Activated CD4-positive, alpha-beta memory T cell treated with anti-CD3 and anti-CD28 coated beads for 36 hours (primary cell): Measurements from ENCODE around the gene PDE4B. TPM values are rescaled to one million over a fixed set of nuclear protein-coding genes. Genes with fewer than 3 reads are reported as not detected.
"Not testable (repeated sequence)": the region's sequence is repeated elsewhere in the genome, so short reads cannot be mapped to it uniquely, and the experiment has no call there.

Experiments
- CTCF ChIA-PET: fragments of 350-600 bp; sonication (Branson Sonifier 250); formaldehyde crosslinking; loops from one replicate; lab custom pipeline; 2021; ENCODE audit warnings: antibody characterized with exemption, inconsistent platforms; lab: Charles Lee
- POLR2A ChIA-PET: fragments of 350-600 bp; sonication (Branson Sonifier 250); formaldehyde crosslinking; loops from one replicate; lab custom pipeline; 2021; ENCODE audit warnings: antibody characterized with exemption; lab: Charles Lee
- DNase-seq: peaks from one replicate; pipeline ENCODE4 v3.0.0-alpha.2; 2020
- H3K27ac Mint-ChIP-seq: one replicate; pipeline ENCODE4 v1.8.0; 2021; ENCODE audit warnings: mixed read lengths
- H3K27me3 Mint-ChIP-seq: one replicate; pipeline ENCODE4 v1.8.0; 2021; ENCODE audit warnings: mixed read lengths
- H3K36me3 Mint-ChIP-seq: one replicate; pipeline ENCODE4 v1.8.0; 2021; ENCODE audit warnings: mixed read lengths
- H3K4me1 Mint-ChIP-seq: one replicate; pipeline ENCODE4 v1.8.0; 2021; ENCODE audit warnings: low read depth, mixed read lengths
- H3K4me3 Mint-ChIP-seq: one replicate; pipeline ENCODE4 v1.8.0; 2021; ENCODE audit warnings: mild to moderate bottlenecking, mixed read lengths
- H3K9me3 Mint-ChIP-seq: one replicate; pipeline ENCODE4 v1.8.0; 2021; ENCODE audit warnings: mixed read lengths
- intact Hi-C: fragments of 100-400 bp; cut with micrococcal nuclease; formaldehyde crosslinking; loops from one replicate; pipeline ENCODE4 v1.15.1; 2023
- total RNA-seq, 2 experiments: library from RNA; stranded (reverse); gene quantifications; one replicate each; pipeline ENCODE4 v1.2.3, GENCODE V29; 2021

PDE4B gene
- total RNA-seq, 2 experiments from 2014 or later: 34.7 to 38.3 TPM

- Mint-ChIP-seq H3K36me3 (no peaks in the 10 kb centered on the region), H3K27me3 (peaks cover 10% of the 10 kb centered on the region), H3K9me3 (no peaks in the 10 kb centered on the region), H3K4me3 (no peak overlapping the region), H3K4me1 (no peaks in the 10 kb centered on the region), H3K27ac (no peak overlapping the region)
- no peak for DNase-seq
- CTCF ChIA-PET: no interaction called here
- POLR2A ChIA-PET: no interaction called here
- intact Hi-C loops: no loop called here
Measured at GRCh38 chr1:66074147-66074546, 281.5 kb downstream of the PDE4B start.

GRCh38 chr1:66078412-66078811 lies 285.7 kb downstream of the PDE4B start:
- no peak overlapping the region for H3K4me3 Mint-ChIP-seq
- H3K27me3 Mint-ChIP-seq: peaks cover 17% of the 10 kb centered on the region
- no peaks in the 10 kb centered on the region for H3K4me1 Mint-ChIP-seq
- H3K9me3 Mint-ChIP-seq: no peaks in the 10 kb centered on the region
- H3K36me3 Mint-ChIP-seq: no peaks in the 10 kb centered on the region
- H3K27ac Mint-ChIP-seq: no peak overlapping the region
- intact Hi-C loops: no loop called here
- DNase-seq: no peak
- ChIA-PET POLR2A (no interaction called here), CTCF (no interaction called here)

GRCh38 chr1:66083003-66083402 lies 290.3 kb downstream of the PDE4B start:
- Mint-ChIP-seq H3K27ac (no peak overlapping the region), H3K4me3 (no peak overlapping the region), H3K4me1 (no peaks in the 10 kb centered on the region), H3K9me3 (no peaks in the 10 kb centered on the region), H3K27me3 (peaks cover 14% of the 10 kb centered on the region), H3K36me3 (no peaks in the 10 kb centered on the region)
- CTCF ChIA-PET: no interaction called here
- POLR2A ChIA-PET: no interaction called here
- intact Hi-C loops: no loop called here
- no peak for DNase-seq

DNA sequence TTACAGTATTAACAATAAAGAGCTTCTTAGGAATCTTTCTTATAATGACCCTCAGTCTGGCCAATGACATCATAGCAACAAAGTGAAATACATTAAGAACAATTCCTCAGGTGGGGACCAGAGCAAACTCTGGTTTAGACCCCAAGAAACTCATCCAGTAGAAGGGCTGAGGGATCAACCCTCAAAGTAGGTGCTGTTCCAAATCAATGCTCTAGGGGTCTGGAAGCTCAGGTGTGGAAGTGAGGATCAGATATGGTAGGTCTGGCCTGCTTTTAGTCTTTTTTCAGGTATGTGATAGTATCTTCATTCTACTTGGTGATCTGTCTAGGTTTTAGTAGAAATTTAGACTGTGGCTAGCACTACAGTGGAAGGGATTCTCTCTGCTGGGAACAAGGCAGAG lies 291.7 kb downstream of the PDE4B start:
- DNase-seq: no peak
- H3K27ac Mint-ChIP-seq: no peak overlapping the region
- H3K4me1 Mint-ChIP-seq: no peaks in the 10 kb centered on the region
- ChIA-PET POLR2A (no interaction called here), CTCF (no interaction called here)
- H3K9me3 Mint-ChIP-seq: no peaks in the 10 kb centered on the region
- intact Hi-C loops: no loop called here
- H3K4me3 Mint-ChIP-seq: no peak overlapping the region
- H3K27me3 Mint-ChIP-seq: peaks cover 10% of the 10 kb centered on the region
- no peaks in the 10 kb centered on the region for H3K36me3 Mint-ChIP-seq

- CTCF ChIA-PET: no interaction called here
- no peak overlapping the region for H3K4me3 Mint-ChIP-seq
- intact Hi-C loops: no loop called here
Measured at GRCh38 chr1:66085600-66085999, 292.9 kb downstream of the PDE4B start.

DNA sequence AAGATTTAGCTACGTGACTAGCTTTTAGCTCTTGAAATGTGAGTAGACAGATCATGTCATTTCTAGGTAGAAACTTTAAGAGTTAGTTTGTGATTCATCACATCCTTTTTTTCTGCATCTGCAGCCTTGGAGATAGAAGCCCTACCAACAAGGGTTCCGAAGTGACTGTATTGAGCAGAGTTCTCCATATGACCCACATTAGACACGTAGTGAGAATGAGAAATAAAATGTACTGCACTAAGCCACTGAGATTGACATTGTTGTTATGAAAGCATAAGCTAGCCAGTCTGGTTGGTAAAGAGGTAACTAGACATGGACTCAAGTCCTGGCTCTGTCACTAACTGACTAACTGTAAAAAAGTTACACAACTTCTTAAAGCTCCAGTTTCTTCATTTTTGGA lies 296.1 kb downstream of the PDE4B start:
- intact Hi-C loops: no loop called here
- ChIA-PET POLR2A (no interaction called here), CTCF (interaction anchor here (1.3 kb wide), 1 partner anchor 358 kb away, joined by 3 read pairs; no protein-coding TSS in a partner anchor)
- H3K4me1 Mint-ChIP-seq: peaks cover 2% of the 10 kb centered on the region
- H3K27ac Mint-ChIP-seq: no peak overlapping the region
- DNase-seq: no peak
- no peak overlapping the region for H3K4me3 Mint-ChIP-seq
- no peaks in the 10 kb centered on the region for H3K36me3 Mint-ChIP-seq
- peaks cover 3% of the 10 kb centered on the region for H3K27me3 Mint-ChIP-seq
- H3K9me3 Mint-ChIP-seq: no peaks in the 10 kb centered on the region

More at GRCh38 chr1:66085600-66085999, 292.9 kb downstream of the PDE4B start:
- H3K27me3 Mint-ChIP-seq: peaks cover 10% of the 10 kb centered on the region
- H3K36me3 Mint-ChIP-seq: no peaks in the 10 kb centered on the region
- H3K27ac Mint-ChIP-seq: no peak overlapping the region
- H3K9me3 Mint-ChIP-seq: no peaks in the 10 kb centered on the region
- no peaks in the 10 kb centered on the region for H3K4me1 Mint-ChIP-seq
- no peak for DNase-seq
- POLR2A ChIA-PET: no interaction called here

GRCh38 chr1:66090859-66091457 lies 298.3 kb downstream of the PDE4B start:
- H3K4me3 Mint-ChIP-seq: no peak overlapping the region
- CTCF ChIA-PET: no interaction called here
- POLR2A ChIA-PET: no interaction called here
- intact Hi-C loops: no loop called here
- DNase-seq: no peak
- H3K27ac Mint-ChIP-seq: no peak overlapping the region
- H3K4me1 Mint-ChIP-seq: peaks cover 2% of the 10 kb centered on the region
- no peaks in the 10 kb centered on the region for H3K36me3 Mint-ChIP-seq
- no peaks in the 10 kb centered on the region for H3K27me3 Mint-ChIP-seq
- no peaks in the 10 kb centered on the region for H3K9me3 Mint-ChIP-seq

DNA sequence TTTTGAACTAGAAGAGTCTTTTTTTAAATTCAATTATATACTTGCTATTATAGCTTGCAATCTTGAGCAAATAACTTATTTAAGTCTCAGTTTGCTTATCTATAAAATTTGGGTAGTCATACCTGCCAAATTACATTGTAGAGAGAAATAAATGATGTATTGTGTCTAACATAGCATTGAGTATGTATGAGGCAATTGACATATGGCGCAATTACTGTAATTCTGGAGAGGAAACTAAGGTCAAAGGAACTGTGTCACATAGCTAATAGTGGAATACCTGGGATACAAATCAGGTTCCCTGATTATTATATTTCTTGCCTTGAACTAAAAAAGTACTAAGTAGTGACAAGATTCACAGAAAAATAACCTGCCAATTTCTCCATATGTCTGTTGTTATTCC lies 302.5 kb downstream of the PDE4B start:
- Mint-ChIP-seq H3K9me3 (no peaks in the 10 kb centered on the region), H3K4me1 (peaks cover 2% of the 10 kb centered on the region), H3K36me3 (no peaks in the 10 kb centered on the region), H3K27me3 (no peaks in the 10 kb centered on the region), H3K4me3 (no peak overlapping the region), H3K27ac (no peak overlapping the region)
- ChIA-PET POLR2A (no interaction called here), CTCF (no interaction called here)
- DNase-seq: no peak
- intact Hi-C loops: no loop called here

GRCh38 chr1:66100959-66101358 lies 308.3 kb downstream of the PDE4B start:
- H3K27ac Mint-ChIP-seq, DNase-seq, CTCF ChIA-PET, H3K36me3 Mint-ChIP-seq, H3K4me3 Mint-ChIP-seq, intact Hi-C loops, H3K4me1 Mint-ChIP-seq, H3K9me3 Mint-ChIP-seq, H3K27me3 Mint-ChIP-seq, POLR2A ChIA-PET: not testable (repeated sequence)

DNA sequence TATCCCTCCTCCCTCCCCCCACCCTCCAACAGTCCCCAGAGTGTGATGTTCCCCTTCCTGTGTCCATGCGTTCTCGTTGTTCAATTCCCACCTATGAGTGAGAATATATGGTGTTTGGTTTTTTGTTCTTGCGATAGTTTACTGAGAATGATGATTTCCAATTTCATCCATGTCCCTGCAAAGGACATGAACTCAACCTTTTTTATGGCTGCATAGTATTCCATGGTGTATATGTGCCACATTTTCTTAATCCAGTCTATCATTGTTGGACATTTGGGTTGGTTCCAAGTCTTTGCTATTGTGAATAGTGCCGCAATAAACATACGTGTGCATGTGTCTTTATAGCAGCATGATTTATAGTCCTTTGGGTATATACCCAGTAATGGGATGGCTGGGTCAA lies 311.4 kb downstream of the PDE4B start:
- CTCF ChIA-PET, DNase-seq, H3K4me1 Mint-ChIP-seq, H3K4me3 Mint-ChIP-seq, H3K27ac Mint-ChIP-seq, H3K9me3 Mint-ChIP-seq, intact Hi-C loops, H3K27me3 Mint-ChIP-seq, H3K36me3 Mint-ChIP-seq, POLR2A ChIA-PET: not testable (repeated sequence)

- Mint-ChIP-seq H3K27ac (no peak overlapping the region), H3K4me3 (no peak overlapping the region), H3K27me3 (peaks cover 8% of the 10 kb centered on the region), H3K9me3 (peaks cover 2% of the 10 kb centered on the region), H3K36me3 (no peaks in the 10 kb centered on the region), H3K4me1 (no peaks in the 10 kb centered on the region)
- intact Hi-C loops: no loop called here
- ChIA-PET CTCF (no interaction called here), POLR2A (no interaction called here)
- no peak for DNase-seq
Measured at GRCh38 chr1:66108624-66109023, 315.9 kb downstream of the PDE4B start.

GRCh38 chr1:66112744-66113400 lies 320.2 kb downstream of the PDE4B start:
- Mint-ChIP-seq H3K27me3 (peaks cover 12% of the 10 kb centered on the region), H3K9me3 (no peaks in the 10 kb centered on the region), H3K36me3 (no peaks in the 10 kb centered on the region), H3K4me3 (no peak overlapping the region), H3K4me1 (no peaks in the 10 kb centered on the region), H3K27ac (no peak overlapping the region)
- intact Hi-C loops: no loop called here
- ChIA-PET POLR2A (no interaction called here), CTCF (interaction anchor here (0.8 kb wide), 1 partner anchor 334 kb away, joined by 3 read pairs; no protein-coding TSS in a partner anchor)
- no peak for DNase-seq

DNA sequence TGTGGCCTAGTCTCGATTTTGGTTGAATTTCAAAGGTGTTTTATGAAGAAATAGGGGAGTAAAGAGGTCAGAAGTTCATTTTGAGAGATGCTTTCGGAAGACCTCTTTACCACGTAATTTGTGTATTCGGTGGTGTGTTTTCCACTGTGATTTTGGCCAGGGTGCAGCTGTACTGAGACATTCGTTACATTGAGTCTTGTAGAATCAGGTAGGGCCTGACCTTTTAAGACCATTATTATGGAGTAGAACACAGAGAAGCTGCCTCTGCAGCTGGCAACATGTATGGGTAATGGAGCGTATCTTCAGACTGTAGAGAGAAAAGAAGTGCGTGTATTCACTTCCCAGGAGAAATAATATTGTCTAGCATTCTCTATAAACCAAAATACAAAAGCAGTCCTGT lies 326.5 kb downstream of the PDE4B start:
- no peak for DNase-seq
- Mint-ChIP-seq H3K27ac (no peak overlapping the region), H3K4me1 (peaks cover 3% of the 10 kb centered on the region), H3K4me3 (no peak overlapping the region), H3K36me3 (no peaks in the 10 kb centered on the region), H3K9me3 (no peaks in the 10 kb centered on the region), H3K27me3 (peaks cover 8% of the 10 kb centered on the region)
- POLR2A ChIA-PET: no interaction called here
- CTCF ChIA-PET: no interaction called here
- intact Hi-C loops: no loop called here
